Hepatocyte (in vitro differentiated cells): Measurements from ENCODE around the gene CHCHD6. TPM values are rescaled to one million over a fixed set of nuclear protein-coding genes. Genes with fewer than 3 reads are reported as not detected.

Experiments used
- DNase-seq: peaks from one replicate; pipeline ENCODE4 v3.0.0-alpha.2; 2016; ENCODE audit warnings: low spot score
- H2AFZ ChIP-seq: fragments of 200-600 bp; sonication (generic); 2 replicates; pipeline ENCODE4 v1.6.0; 2016; ENCODE audit warnings: antibody characterized with exemption, mild to moderate bottlenecking
- H3K27ac ChIP-seq: fragments of 200-600 bp; sonication (generic); 2 replicates; pipeline ENCODE4 v1.5.1; 2016; ENCODE audit warnings: mild to moderate bottlenecking
- H3K27me3 ChIP-seq: fragments of 200-600 bp; sonication (generic); 2 replicates; pipeline ENCODE4 v1.6.1; 2016
- H3K36me3 ChIP-seq: fragments of 200-600 bp; sonication (generic); replicated peaks from 2 replicates; pipeline ENCODE4 v1.5.1; 2016; ENCODE audit warnings: low read depth; ENCODE audit not compliant: insufficient read depth
- H3K4me1 ChIP-seq: fragments of 200-600 bp; sonication (generic); 2 replicates; pipeline ENCODE4 v1.5.1; 2016; ENCODE audit warnings: mild to moderate bottlenecking, moderate library complexity; ENCODE audit not compliant: insufficient read depth
- H3K4me2 ChIP-seq: fragments of 200-600 bp; sonication (generic); 2 replicates; pipeline ENCODE4 v1.6.0; 2016
- H3K4me3 ChIP-seq: fragments of 200-600 bp; sonication (generic); 2 replicates; pipeline ENCODE4 v1.5.1; 2016; ENCODE audit warnings: mild to moderate bottlenecking
- H3K79me2 ChIP-seq: fragments of 200-600 bp; sonication (generic); 2 replicates; pipeline ENCODE4 v1.6.0; 2017; ENCODE audit warnings: mild to moderate bottlenecking
- H3K9me2 ChIP-seq: fragments of 200-600 bp; sonication (generic); replicated peaks from 2 replicates; pipeline ENCODE4 v1.6.0; 2017; ENCODE audit warnings: mild to moderate bottlenecking; ENCODE audit not compliant: insufficient read depth
- H3K9me3 ChIP-seq: fragments of 200-600 bp; sonication (generic); 2 replicates; pipeline ENCODE4 v1.5.1; 2016; ENCODE audit warnings: low read depth, mild to moderate bottlenecking
- H4K20me1 ChIP-seq: fragments of 200-600 bp; sonication (generic); 2 replicates; pipeline ENCODE4 v1.6.0; 2016; ENCODE audit warnings: mild to moderate bottlenecking; ENCODE audit not compliant: insufficient read depth, poor library complexity, severe bottlenecking
- CTCF ChIP-seq: fragments of 200-600 bp; sonication (generic); IDR thresholded peaks from 2 replicates; pipeline ENCODE4 v1.5.1; 2016; ENCODE audit warnings: antibody characterized with exemption, mild to moderate bottlenecking; ENCODE audit not compliant: poor library complexity
- EZH2 ChIP-seq: fragments of 200-600 bp; sonication (generic); IDR thresholded peaks from 2 replicates; pipeline ENCODE4 v1.6.1; 2016; ENCODE audit warnings: antibody characterized with exemption, mild to moderate bottlenecking, borderline replicate concordance
- EZH2phosphoT487 ChIP-seq: fragments of 200-600 bp; sonication (generic); IDR thresholded peaks from one replicate; pipeline ENCODE4 v1.6.1; 2018; ENCODE audit warnings: antibody characterized with exemption, mild to moderate bottlenecking, low read depth, moderate library complexity; ENCODE audit not compliant: unreplicated experiment, severe bottlenecking
- WGBS: methylation state at CpG from one replicate; pipeline ENCODE4 v1.1.6; 2016; ENCODE audit warnings: low lambda C conversion rate; ENCODE audit errors: missing lambda C conversion rate; 5-methylcytosine and 5-hydroxymethylcytosine counted together
- polyA plus RNA-seq: library from polyadenylated mRNA; unstranded; fragments of >200 nt; fragmentation: Nextera tagmentation; extraction: Ambion mirVana; gene quantifications from 2 replicates; pipeline ENCODE4 v1.2.1, GENCODE V29; 2016
- total RNA-seq: library from RNA; depleted of rRNA; stranded (reverse); fragments of >200 nt; gene quantifications from 2 replicates; pipeline ENCODE4 v1.2.3, GENCODE V29; 2014

The CHCHD6 gene
- total and polyA plus RNA-seq, 2 experiments from 2014 or later, result 13.8 to 19.7 TPM

GRCh38 chr3:126972866-126973265 is 268.8 kb downstream of the CHCHD6 start:
- Histone ChIP-seq H3K4me1 (no peaks in the 10 kb centered on the region), H3K27ac (no peak overlapping the region), H3K79me2 (no peaks in the 10 kb centered on the region), H4K20me1 (no peaks in the 10 kb centered on the region), H3K27me3 (no peaks in the 10 kb centered on the region), H2AFZ (no peak overlapping the region), H3K9me2 (no peaks in the 10 kb centered on the region), H3K36me3 (no peaks in the 10 kb centered on the region), H3K9me3 (no peaks in the 10 kb centered on the region), H3K4me2 (no peak overlapping the region), H3K4me3 (no peak overlapping the region)
- WGBS, result 92% methylated on average over 5 of the region's 5 CpGs
- no peak for TF ChIP-seq EZH2
- TF ChIP-seq EZH2phosphoT487, result no peak
- TF ChIP-seq CTCF, result no peak
- DNase-seq, result no peak

- DNase-seq, result no peak
- Histone ChIP-seq H3K4me3 (no peak overlapping the region), H3K4me2 (no peak overlapping the region), H3K9me2 (no peaks in the 10 kb centered on the region), H4K20me1 (no peaks in the 10 kb centered on the region), H3K4me1 (no peaks in the 10 kb centered on the region), H3K27me3 (no peaks in the 10 kb centered on the region), H3K36me3 (no peaks in the 10 kb centered on the region), H3K9me3 (no peaks in the 10 kb centered on the region), H3K79me2 (no peaks in the 10 kb centered on the region), H2AFZ (no peak overlapping the region), H3K27ac (no peak overlapping the region)
- no peak for TF ChIP-seq EZH2phosphoT487
- no peak for TF ChIP-seq EZH2
- 95% methylated on average over 1 of the region's 1 CpG for WGBS
These were observed 269.8 kb downstream of the CHCHD6 start for GRCh38 chr3:126973814-126974213.

DNA sequence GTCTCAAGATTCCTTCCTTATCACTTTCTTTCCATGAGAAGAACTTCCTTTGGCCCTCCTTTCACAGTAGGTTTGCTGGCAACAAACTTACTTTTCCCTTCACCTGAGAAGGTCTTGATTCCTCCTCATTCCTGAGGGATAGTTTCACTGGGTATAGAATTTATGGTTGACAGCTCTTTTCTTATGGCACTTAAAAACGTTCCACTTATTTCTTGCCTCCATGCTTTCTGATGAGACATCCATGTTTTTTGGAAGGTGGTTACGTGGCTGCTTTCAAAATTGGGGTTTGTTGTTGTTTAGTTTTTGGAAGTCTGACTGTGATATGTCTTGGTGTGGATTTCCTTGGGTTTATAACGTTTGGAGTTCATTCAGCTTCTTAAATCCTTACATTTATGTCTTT is 270.7 kb downstream of the CHCHD6 start:
- Histone ChIP-seq H3K27me3 (peaks cover 4% of the 10 kb centered on the region), H3K9me3 (no peaks in the 10 kb centered on the region), H3K4me3 (no peak overlapping the region), H4K20me1 (no peaks in the 10 kb centered on the region), H3K4me2 (no peak overlapping the region), H3K36me3 (no peaks in the 10 kb centered on the region), H2AFZ (no peak overlapping the region), H3K27ac (no peak overlapping the region), H3K79me2 (no peaks in the 10 kb centered on the region), H3K4me1 (no peaks in the 10 kb centered on the region), H3K9me2 (no peaks in the 10 kb centered on the region)
- no peak for DNase-seq
- WGBS, result 78% methylated on average over 3 of the region's 3 CpGs
- TF ChIP-seq EZH2, result no peak
- TF ChIP-seq CTCF, result no peak
- TF ChIP-seq EZH2phosphoT487, result no peak

GRCh38 chr3:126976906-126977305 is 272.9 kb downstream of the CHCHD6 start:
- no peak overlapping the region for H2AFZ ChIP-seq
- no peaks in the 10 kb centered on the region for H3K9me3 ChIP-seq
- H3K4me1 ChIP-seq, result no peaks in the 10 kb centered on the region
- no peaks in the 10 kb centered on the region for H3K79me2 ChIP-seq
- no peak overlapping the region for H3K4me3 ChIP-seq
- DNase-seq, result no peak
- TF ChIP-seq EZH2 (no peak), EZH2phosphoT487 (no peak), CTCF (no peak)
- no peak overlapping the region for H3K27ac ChIP-seq
- H3K9me2 ChIP-seq, result no peaks in the 10 kb centered on the region
- no peaks in the 10 kb centered on the region for H4K20me1 ChIP-seq
- H3K27me3 ChIP-seq, result peaks cover 4% of the 10 kb centered on the region
- no peaks in the 10 kb centered on the region for H3K36me3 ChIP-seq
- WGBS, result 93% methylated on average over 7 of the region's 7 CpGs
- no peak overlapping the region for H3K4me2 ChIP-seq
